Measurements from ENCODE around the gene CADPS2.

GRCh38 chr7:122309421-122309820 is 576.8 kb downstream of the CADPS2 start:
- TF ChIP-seq, protein P1, sequence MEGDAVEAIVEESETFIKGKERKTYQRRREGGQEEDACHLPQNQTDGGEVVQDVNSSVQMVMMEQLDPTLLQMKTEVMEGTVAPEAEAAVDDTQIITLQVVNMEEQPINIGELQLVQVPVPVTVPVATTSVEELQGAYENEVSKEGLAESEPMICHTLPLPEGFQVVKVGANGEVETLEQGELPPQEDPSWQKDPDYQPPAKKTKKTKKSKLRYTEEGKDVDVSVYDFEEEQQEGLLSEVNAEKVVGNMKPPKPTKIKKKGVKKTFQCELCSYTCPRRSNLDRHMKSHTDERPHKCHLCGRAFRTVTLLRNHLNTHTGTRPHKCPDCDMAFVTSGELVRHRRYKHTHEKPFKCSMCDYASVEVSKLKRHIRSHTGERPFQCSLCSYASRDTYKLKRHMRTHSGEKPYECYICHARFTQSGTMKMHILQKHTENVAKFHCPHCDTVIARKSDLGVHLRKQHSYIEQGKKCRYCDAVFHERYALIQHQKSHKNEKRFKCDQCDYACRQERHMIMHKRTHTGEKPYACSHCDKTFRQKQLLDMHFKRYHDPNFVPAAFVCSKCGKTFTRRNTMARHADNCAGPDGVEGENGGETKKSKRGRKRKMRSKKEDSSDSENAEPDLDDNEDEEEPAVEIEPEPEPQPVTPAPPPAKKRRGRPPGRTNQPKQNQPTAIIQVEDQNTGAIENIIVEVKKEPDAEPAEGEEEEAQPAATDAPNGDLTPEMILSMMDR (conservative IDR thresholded peaks at IDR 0.05 in 1 of 2, IDR thresholded peaks at IDR 0.05 in 1 of 2; ENCODE audit: low read depth in 1 of 2, low read length in 2 of 2), result no peak
- peak; percentile 18 for TF ChIP-seq EZH2 (IDR thresholded peaks at IDR 0.05; ENCODE audit: low read length, missing control alignments)
